HG03066 (cell line): ENCODE data around the gene DLX5.

Source experiments
- ATAC-seq: cut with Tn5 transposase; IDR thresholded peaks from one replicate; pipeline ENCODE4 v1.9.1; 2021; ENCODE audit warnings: low read depth; ENCODE audit not compliant: unreplicated experiment

Gene DLX5

GRCh38 chr7:96992192-96993005 lies 32.2 kb downstream of the DLX5 start:
- no peak for ATAC-seq

GRCh38 chr7:96991546-96992191 lies 33.0 kb downstream of the DLX5 start:
- no peak for ATAC-seq

- ATAC-seq: no peak
These were observed 34.7 kb downstream of the DLX5 start for GRCh38 chr7:96989859-96990317.

GRCh38 chr7:96989241-96989858 lies 35.3 kb downstream of the DLX5 start:
- no peak for ATAC-seq

GRCh38 chr7:96987719-96988118 lies 36.9 kb downstream of the DLX5 start:
- ATAC-seq: no peak

- ATAC-seq: no peak
These were observed 37.7 kb downstream of the DLX5 start for GRCh38 chr7:96986901-96987300.

GRCh38 chr7:96985992-96986391 lies 38.6 kb downstream of the DLX5 start:
- no peak for ATAC-seq

GRCh38 chr7:96982586-96982985 lies 42.0 kb downstream of the DLX5 start:
- ATAC-seq: no peak

- no peak for ATAC-seq
These were observed 44.9 kb downstream of the DLX5 start for GRCh38 chr7:96979551-96980276.

GRCh38 chr7:96977445-96977844 lies 47.2 kb downstream of the DLX5 start:
- no peak for ATAC-seq

- ATAC-seq: no peak
These were observed 48.5 kb downstream of the DLX5 start for GRCh38 chr7:96976106-96976505.

GRCh38 chr7:96973986-96974385 lies 50.6 kb downstream of the DLX5 start:
- no peak for ATAC-seq

- no peak for ATAC-seq
These were observed 53.9 kb downstream of the DLX5 start for GRCh38 chr7:96970739-96971138.
